Rectal smooth muscle tissue (tissue), 1 donor: ENCODE measurements around the gene TCEA3.

Experiments
- H3K27ac ChIP-seq: one replicate; pipeline ENCODE4 v1.7.0; 2013; ENCODE audit warnings: low read depth, low read length, inconsistent platforms
- H3K27me3 ChIP-seq: one replicate; pipeline ENCODE4 v1.7.0; 2013; ENCODE audit warnings: low read length; ENCODE audit not compliant: control insufficient read depth, insufficient read depth
- H3K36me3 ChIP-seq: one replicate; pipeline ENCODE4 v1.7.0; 2013; ENCODE audit warnings: low read length; ENCODE audit not compliant: control insufficient read depth, insufficient read depth
- H3K4me1 ChIP-seq: one replicate; pipeline ENCODE4 v1.7.0; 2013; ENCODE audit warnings: low read length; ENCODE audit not compliant: control insufficient read depth, insufficient read depth
- H3K4me3 ChIP-seq: one replicate; pipeline ENCODE4 v1.7.0; 2013; ENCODE audit warnings: low read length
- H3K9ac ChIP-seq: one replicate; pipeline ENCODE4 v1.7.0; 2013; ENCODE audit warnings: low read length

TCEA3 gene

DNA sequence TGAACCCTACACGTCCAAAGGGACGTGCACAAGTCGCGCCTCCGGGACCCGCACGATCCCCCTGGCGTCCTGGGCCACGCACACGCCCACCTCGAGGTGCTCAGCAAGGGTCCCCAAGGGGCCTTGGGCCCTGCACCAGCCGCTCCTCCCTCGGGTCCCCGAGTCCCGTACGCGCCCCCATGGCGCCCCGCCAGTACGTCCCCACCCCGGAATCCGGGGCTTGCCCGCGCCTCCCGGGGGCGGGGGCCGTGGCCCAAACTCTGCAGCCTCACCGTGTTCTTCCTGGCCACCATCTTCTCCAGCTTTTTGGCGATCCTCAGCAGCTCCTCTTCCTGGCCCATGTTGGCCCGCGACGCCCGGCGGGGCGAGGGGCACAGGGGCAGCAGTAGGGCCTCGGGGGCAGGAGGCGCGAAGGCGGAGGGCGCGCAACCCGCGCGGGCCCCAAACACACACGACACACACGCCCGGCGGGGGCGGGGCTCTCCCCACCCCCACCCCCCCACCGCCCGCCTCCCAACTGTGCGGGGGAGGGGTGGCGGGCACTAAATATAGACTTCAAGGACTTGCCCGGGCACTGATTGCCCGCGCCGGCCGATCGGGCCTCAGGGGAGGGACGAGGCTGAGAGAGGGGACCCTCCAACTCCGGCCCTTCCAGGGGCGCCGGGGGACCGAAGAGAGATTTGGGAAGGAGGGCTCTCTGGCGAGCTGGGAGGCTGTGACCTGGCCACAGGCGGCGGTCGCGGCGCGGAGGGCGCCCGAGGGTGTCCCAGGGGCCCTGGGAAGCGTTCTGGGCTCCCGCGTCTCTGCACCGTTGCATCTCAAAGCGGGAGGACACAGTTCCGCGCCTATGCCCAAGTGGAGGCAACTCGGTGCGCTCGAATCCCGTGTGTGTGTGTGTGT is at the start of gene TCEA3:
TCEA3 (minus strand) TSS at position 456 of the 900 bp plus-strand sequence; CDS start at position 341, 115 bp downstream.
- Histone ChIP-seq H3K4me3 (peak within 1 kb of the TSS; percentile 75), H3K9ac (peak within 1 kb of the TSS; percentile 19), H3K36me3 (no peaks in the 10 kb centered on the region), H3K4me1 (peaks cover 13% of the 10 kb centered on the region), H3K27me3 (no peaks in the 10 kb centered on the region), H3K27ac (peak within 1 kb of the TSS; percentile 77)

DNA sequence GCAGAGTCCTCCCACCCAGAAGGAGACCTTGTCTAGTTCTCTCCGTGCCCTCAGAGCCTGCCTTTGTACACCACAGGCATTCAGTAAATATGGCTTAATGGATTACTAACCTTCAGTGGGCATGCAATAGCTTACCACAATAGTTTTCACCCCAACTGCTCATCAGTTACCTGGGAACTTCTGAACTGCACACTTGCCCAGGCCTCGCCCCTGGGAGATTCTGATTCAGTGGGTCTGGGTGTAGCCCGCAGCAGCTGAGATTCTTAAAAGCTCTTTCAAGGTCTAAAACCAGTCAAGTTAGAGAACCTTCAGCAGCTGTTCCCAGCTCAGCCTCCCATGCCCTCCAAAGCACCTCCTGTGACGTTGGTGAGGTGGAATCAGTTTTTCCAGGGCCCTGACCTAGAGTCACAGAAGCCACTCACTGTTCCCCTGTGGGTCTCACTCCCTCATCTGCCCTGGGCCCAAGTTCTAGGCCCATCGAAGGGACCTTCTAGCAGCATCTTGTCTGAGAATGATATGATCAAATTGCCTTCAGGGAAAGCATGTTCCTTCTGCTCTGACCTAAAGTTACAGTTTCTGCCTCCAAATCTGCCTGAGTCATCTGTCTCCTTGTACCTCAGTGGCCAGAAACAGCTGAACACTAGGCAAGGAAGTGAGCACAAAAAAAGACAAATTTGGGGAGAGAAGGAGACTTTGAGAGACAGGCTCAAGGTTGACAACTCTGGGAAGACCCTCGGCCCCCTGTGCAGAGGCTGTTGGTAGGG is 48.7 kb upstream of the TCEA3 start:
- no peak overlapping the region for H3K9ac ChIP-seq
- no peak overlapping the region for H3K27ac ChIP-seq
- H3K36me3 ChIP-seq = no peaks in the 10 kb centered on the region
- no peaks in the 10 kb centered on the region for H3K4me1 ChIP-seq
- H3K27me3 ChIP-seq = no peaks in the 10 kb centered on the region
- H3K4me3 ChIP-seq = no peak overlapping the region

DNA sequence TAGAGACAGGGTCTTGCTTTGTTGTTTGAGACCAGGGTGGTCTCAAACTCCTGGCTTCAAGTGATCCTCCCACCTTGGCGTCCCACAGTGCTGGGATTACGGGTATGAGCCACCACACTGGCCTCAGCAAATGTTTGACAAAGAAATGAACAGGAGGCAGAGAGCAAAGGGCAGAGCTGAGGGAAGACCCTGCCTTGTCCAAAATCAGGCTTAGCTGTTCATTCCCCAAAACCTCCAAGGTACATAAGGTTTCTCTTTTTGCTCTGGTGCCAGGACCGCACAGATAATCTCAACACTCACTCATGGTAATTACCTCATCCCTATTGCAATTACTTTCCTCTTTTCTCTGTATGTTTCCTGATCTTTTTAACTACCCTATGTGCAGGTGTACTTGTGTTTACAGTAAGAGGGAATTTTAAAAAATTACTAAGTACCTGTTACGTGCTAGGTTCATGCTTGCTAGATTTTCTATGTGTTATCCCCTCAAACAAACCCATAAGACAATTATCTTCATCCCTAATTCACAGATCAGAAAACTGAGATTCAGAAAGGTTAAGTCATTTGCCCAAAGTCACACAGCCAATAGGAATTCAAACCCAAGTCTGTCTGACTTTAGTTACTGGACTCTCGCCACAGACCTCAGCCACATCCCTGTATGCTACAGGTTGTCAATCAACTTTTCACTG is 47.9 kb upstream of the TCEA3 start:
- H3K27me3 ChIP-seq = no peaks in the 10 kb centered on the region
- no peaks in the 10 kb centered on the region for H3K4me1 ChIP-seq
- H3K36me3 ChIP-seq = no peaks in the 10 kb centered on the region
- no peak overlapping the region for H3K27ac ChIP-seq
- no peak overlapping the region for H3K4me3 ChIP-seq
- no peak overlapping the region for H3K9ac ChIP-seq

DNA sequence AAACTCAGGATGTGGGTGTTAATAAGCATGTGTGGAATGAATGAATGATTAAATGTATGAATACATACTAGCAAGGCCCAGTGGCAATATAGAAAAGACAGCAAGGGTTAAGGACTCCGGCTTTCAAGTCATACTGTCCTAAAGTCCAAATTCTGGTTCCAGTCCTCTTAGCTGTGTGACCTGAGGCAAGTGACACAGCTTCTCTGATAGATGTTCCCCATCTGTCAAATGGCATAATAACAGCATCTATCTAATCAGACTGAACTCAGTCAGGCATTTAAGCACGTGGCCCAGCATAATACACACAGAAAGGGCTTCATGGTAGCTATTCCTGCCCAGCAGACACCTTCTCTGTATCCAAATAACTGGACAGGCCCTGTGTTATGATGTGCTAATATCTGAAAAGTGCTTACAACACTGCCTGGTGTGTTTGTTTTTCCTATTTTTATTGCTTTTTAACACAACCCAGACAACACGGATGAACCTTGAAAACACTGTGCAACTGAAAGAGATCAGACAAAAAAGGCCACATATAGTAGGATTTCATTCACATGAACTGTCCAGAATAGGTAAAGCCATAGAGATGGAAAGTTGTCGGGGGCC is 47.0 kb upstream of the TCEA3 start:
- no peak overlapping the region for H3K4me3 ChIP-seq
- no peak overlapping the region for H3K27ac ChIP-seq
- no peaks in the 10 kb centered on the region for H3K36me3 ChIP-seq
- no peaks in the 10 kb centered on the region for H3K4me1 ChIP-seq
- H3K27me3 ChIP-seq = no peaks in the 10 kb centered on the region
- H3K9ac ChIP-seq = no peak overlapping the region

DNA sequence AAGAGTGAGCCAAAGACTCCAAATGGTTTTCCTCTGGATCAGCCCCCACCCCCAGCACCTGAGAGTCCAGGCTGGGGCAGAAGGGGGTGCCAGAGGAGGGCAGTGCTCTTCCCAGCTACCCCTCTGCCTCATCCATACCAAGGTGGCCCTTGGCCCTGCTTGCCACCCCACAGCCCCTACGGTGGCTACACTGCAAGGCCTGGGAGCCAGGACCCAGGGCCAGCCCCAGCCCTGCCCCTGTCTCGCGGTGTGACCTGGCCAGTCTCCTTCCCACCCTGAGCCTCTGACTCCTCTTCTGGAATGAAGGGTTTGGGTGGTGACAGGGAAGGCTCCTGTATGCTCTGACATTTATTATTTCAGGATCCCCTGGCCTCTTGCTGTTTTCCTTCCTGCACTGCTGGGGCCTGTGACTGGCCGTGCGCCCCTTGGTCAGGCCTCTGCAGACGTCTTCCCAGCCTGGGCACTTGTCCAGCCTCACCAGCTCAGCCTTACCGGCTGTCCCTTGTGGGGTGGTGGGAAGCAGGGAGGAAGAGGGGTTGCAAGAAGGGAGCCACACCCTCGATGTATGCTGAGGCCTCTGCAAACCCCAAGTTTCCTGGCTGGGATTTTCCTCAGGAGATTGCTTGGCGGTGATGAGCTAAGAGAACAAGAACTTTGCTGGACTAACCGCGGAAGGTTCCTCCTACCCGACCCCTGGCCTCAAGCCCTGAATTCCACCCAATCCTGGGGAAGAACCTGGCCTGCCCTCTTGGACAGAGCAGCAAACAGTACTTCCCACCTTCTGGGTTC is 45.9 kb upstream of the TCEA3 start:
- Histone ChIP-seq H3K27me3 (no peaks in the 10 kb centered on the region), H3K36me3 (no peaks in the 10 kb centered on the region), H3K4me1 (no peaks in the 10 kb centered on the region), H3K9ac (no peak overlapping the region), H3K27ac (no peak overlapping the region), H3K4me3 (no peak overlapping the region)

DNA sequence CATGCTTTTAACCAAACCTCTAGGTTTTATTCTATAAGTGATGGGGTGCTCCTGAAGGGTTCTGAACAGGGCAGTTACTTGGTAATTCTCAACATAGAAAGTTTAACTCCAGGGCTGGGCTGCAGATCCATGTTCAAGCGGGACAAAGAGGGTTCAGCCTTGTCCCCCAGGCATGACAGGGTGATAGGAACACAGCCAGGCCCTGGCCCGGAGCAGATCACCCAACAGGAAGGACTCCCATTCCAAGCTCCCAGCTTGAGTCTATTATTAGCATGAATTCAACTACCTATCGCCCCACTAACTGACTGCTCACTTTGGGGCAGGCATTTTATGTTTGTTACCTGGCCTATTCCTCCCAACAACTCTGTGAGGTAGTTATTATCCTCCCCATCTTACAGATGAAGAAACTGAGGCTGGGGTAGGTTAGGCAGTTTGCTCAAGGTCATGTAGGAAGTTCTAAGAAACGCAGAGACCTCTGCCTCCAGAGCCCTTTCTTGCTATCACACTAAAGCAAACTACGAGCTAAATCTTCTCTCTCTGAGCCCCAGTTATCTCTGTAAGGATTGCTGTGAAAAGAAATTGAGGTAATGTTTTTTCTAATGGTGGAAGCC is 44.9 kb upstream of the TCEA3 start:
- Histone ChIP-seq H3K27ac (no peak overlapping the region), H3K27me3 (no peaks in the 10 kb centered on the region), H3K9ac (no peak overlapping the region), H3K36me3 (no peaks in the 10 kb centered on the region), H3K4me3 (no peak overlapping the region), H3K4me1 (no peaks in the 10 kb centered on the region)

DNA sequence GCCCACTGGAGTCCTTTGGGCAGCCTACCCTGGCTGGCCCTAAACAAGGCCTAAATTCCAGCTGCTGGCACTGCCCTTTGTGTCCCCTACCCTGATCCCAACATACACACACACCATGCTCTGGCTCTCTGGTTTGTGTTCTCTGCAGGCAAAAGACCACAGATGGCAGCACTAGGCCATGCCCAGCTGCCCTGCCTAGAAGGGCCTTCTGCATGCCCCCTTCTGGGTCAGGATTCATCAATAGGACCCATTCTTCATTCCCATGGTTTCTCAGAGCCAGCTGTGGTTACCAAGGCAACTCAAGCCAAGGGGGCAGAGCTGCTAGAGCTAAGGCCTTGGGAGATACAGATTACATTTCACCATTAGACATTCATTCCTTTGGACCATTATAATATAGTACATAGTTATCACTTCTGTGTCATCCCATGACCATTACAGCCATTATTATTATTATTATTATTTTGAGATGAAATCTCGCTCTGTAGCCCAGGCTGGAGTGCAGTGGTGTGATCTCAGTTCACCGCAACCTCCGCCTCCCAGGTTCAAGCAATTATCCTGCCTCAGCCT is 42.0 kb upstream of the TCEA3 start:
- Histone ChIP-seq H3K36me3 (no peaks in the 10 kb centered on the region), H3K4me3 (no peak overlapping the region), H3K9ac (no peak overlapping the region), H3K27me3 (no peaks in the 10 kb centered on the region), H3K4me1 (no peaks in the 10 kb centered on the region), H3K27ac (no peak overlapping the region)

DNA sequence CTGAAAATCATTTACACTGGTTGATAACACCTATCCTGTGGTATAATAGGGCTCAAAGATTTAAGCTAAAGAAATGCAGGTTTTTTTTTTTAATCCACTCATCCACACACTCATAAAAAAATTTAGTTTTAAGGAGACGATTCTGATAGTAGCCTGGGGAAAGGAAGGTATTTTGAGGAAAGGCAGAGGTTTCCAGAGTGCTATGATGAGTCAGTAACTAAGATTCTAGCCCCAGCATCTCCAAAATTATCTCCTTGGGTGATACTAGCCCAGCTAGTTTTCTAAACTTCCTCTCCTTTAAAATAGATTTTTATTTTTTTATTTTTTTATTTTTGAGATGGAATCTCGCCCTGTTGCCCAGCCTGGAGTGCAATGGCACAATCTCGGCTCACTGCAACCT is 38.7 kb upstream of the TCEA3 start:
- H3K4me1 ChIP-seq = no peaks in the 10 kb centered on the region
- no peaks in the 10 kb centered on the region for H3K36me3 ChIP-seq

DNA sequence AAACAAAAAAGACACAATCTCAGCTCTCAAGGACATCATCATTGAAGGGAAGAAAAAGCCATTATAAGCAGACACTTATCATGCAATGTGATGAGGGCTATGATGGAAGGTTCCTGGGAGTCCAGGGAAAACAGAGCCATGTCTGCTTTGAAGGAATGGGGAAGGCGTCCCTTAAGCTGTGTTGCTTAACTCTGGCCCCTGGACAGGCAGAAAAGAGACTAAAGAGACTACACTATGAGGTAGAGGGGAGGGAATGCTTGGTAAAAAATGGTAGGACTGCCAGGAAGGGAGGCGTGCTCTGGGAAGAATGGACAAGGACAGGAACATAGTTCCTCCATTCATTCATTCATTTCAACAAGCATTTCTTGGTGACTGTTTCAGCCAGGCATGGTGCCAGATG is 38.2 kb upstream of the TCEA3 start:
- Histone ChIP-seq H3K9ac (no peak overlapping the region), H3K4me3 (no peak overlapping the region), H3K4me1 (no peaks in the 10 kb centered on the region), H3K36me3 (no peaks in the 10 kb centered on the region), H3K27me3 (no peaks in the 10 kb centered on the region), H3K27ac (no peak overlapping the region)

More for the DNA sequence above, 38.7 kb upstream of the TCEA3 start:
- Histone ChIP-seq H3K27me3 (no peaks in the 10 kb centered on the region), H3K9ac (no peak overlapping the region), H3K4me3 (no peak overlapping the region), H3K27ac (no peak overlapping the region)

DNA sequence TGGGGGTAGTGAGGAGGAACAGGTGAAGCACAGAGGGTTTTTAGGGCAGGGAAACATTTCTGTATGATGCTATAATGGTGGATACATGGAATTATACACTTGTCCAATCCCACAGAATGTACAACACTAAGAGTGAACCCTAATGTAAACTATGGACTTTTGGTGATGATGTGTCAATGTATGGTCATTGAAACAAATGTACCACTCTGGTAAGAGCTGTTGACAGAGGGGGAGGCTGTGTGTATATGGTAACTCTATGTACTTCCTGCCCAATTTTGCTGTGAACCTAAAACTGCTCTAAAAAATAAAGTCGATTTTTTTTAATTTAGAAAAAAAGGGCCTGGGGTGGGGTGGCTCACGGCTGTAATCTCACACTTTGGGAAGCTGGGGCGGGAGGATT is 36.5 kb upstream of the TCEA3 start:
- H3K4me1 ChIP-seq = no peaks in the 10 kb centered on the region
- no peaks in the 10 kb centered on the region for H3K36me3 ChIP-seq
- no peak overlapping the region for H3K4me3 ChIP-seq
- no peaks in the 10 kb centered on the region for H3K27me3 ChIP-seq
- no peak overlapping the region for H3K9ac ChIP-seq
- no peak overlapping the region for H3K27ac ChIP-seq

DNA sequence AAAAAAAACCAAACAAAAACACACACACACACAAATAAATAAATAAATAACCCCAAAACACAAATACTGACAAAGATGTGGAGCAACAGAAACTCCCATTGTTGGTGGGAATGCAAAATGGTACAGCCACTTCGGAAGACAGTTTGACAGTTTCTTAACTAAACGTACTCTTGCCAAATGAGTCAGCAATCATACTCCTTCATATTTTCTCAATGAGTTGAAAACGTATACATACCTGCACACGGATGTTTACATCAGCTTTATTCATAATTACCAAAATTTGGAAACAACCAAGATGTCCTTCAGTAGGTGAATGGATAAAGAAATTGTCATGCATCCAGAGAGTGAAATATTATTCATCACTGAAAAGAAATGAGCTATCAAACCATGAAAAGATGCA is 36.0 kb upstream of the TCEA3 start:
- no peaks in the 10 kb centered on the region for H3K4me1 ChIP-seq
- H3K9ac ChIP-seq = no peak overlapping the region
- no peaks in the 10 kb centered on the region for H3K27me3 ChIP-seq
- H3K27ac ChIP-seq = no peak overlapping the region
- H3K4me3 ChIP-seq = no peak overlapping the region
- H3K36me3 ChIP-seq = no peaks in the 10 kb centered on the region
